HCT116 (cell line): ENCODE measurements around the gene LRRC3C. TPM values are rescaled to one million over a fixed set of nuclear protein-coding genes. Genes with fewer than 3 reads are reported as not detected.

Experiments
- ATAC-seq: fragments of 200-7000 bp; cut with Tn5 transposase; 2 replicates; pipeline ENCODE4 v1.9.1; 2020; ENCODE audit warnings: mild to moderate bottlenecking, moderate library complexity
- BruUV-seq: library from RNA; stranded (reverse); fragments of 400-500 nt; replicated peaks from 2 replicates; lab custom pipeline; 2021; lab: Mats Ljungman, UMichigan
- CTCF ChIA-PET: fragments of 300-600 bp; sonication (Branson Sonifier 250); formaldehyde crosslinking; loops from one replicate; lab custom pipeline; 2021; ENCODE audit warnings: antibody characterized with exemption; lab: Charles Lee
- POLR2A ChIA-PET: fragments of 300-600, 350-600 bp; sonication (Branson Sonifier 250); formaldehyde crosslinking; loops from one replicate; lab custom pipeline; 2021; ENCODE audit warnings: antibody characterized with exemption; lab: Charles Lee
- RAD21 ChIA-PET, 2 experiments: fragments of 300-600 bp; sonication (Branson Sonifier 250); formaldehyde crosslinking; loops; one replicate each; lab custom pipeline; 2023; ENCODE audit warnings: low total read pairs in 2 of 2; ENCODE audit not compliant: uncharacterized antibody in 2 of 2, unreplicated experiment in 2 of 2, low non-redundant PET in 1 of 2; lab: Charles Lee
- DNase-seq: peaks from one replicate; pipeline ENCODE4 v3.0.0-alpha.2; 2010; ENCODE audit warnings: low read depth, low spot score
- H2AFZ ChIP-seq: fragments of 200-600 bp; shearing (Covaris generic), sonication (generic); 2 replicates; pipeline ENCODE4 v1.6.1; 2017; ENCODE audit warnings: low read depth, mixed run types, mixed read lengths, antibody characterized with exemption, low read length; ENCODE audit not compliant: poor library complexity, severe bottlenecking
- H3K27ac ChIP-seq: 2 replicates; pipeline ENCODE4 v1.5.1; 2012; ENCODE audit warnings: low read depth, low read length
- H3K27me3 ChIP-seq: fragments of 200-600 bp; sonication (generic); 2 replicates; pipeline ENCODE4 v1.6.1; 2016; ENCODE audit warnings: mixed run types, low read length, mixed read lengths; ENCODE audit not compliant: insufficient read depth
- H3K36me3 ChIP-seq, 2 experiments: fragments of 200-500 bp in 1 of 2; fragments of 200-600 bp in 1 of 2; sonication (Bioruptor generic) in 1 of 2; sonication (generic) in 1 of 2; 2 replicates each; pipeline versions ENCODE4 v1.5.1 to v1.6.1; 2014 to 2016; ENCODE audit warnings: low read length in 2 of 2, inconsistent platforms in 1 of 2, mixed read lengths in 1 of 2, mixed run types in 1 of 2; ENCODE audit not compliant: insufficient read depth in 2 of 2, control insufficient read depth in 1 of 2
- H3K4me1 ChIP-seq, 2 experiments: fragments of 200-600 bp in 1 of 2; sonication (generic) in 1 of 2; 2 replicates each; pipeline versions ENCODE4 v1.5.1 to v1.6.1; 2012 to 2017; ENCODE audit warnings: low read length in 2 of 2, inconsistent platforms in 1 of 2, mild to moderate bottlenecking in 1 of 2, mixed read lengths in 1 of 2, mixed run types in 1 of 2, moderate library complexity in 1 of 2; ENCODE audit not compliant: insufficient read depth in 2 of 2, control insufficient read depth in 1 of 2
- H3K4me2 ChIP-seq: fragments of 200-600 bp; sonication (generic); 2 replicates; pipeline ENCODE4 v1.6.1; 2017; ENCODE audit warnings: mixed run types, low read length, mixed read lengths
- H3K4me3 ChIP-seq, 2 experiments: fragments of 200-600 bp in 1 of 2; sonication (generic) in 1 of 2; replicated peaks in 1 of 2; 2 replicates each; pipeline ENCODE4 v1.5.1; 2011 to 2016; ENCODE audit warnings: low read length in 2 of 2, control low read depth in 1 of 2, low read depth in 1 of 2, mild to moderate bottlenecking in 1 of 2, mixed read lengths in 1 of 2, mixed run types in 1 of 2
- H3K79me2 ChIP-seq: fragments of 200-600 bp; sonication (generic); 2 replicates; pipeline ENCODE4 v1.6.1; 2017; ENCODE audit warnings: mild to moderate bottlenecking, mixed run types, low read length, moderate library complexity, mixed read lengths; ENCODE audit not compliant: insufficient read depth
- H3K9ac ChIP-seq: fragments of 200-600 bp; sonication (generic); 2 replicates; pipeline ENCODE4 v1.6.1; 2016; ENCODE audit warnings: low read length, mixed read lengths
- H3K9me2 ChIP-seq: fragments of 200-600 bp; sonication (generic), shearing (Covaris generic); 2 replicates; pipeline ENCODE4 v1.6.1; 2017; ENCODE audit warnings: mixed run types, mild to moderate bottlenecking, moderate library complexity; ENCODE audit not compliant: insufficient read depth
- H3K9me3 ChIP-seq, 2 experiments: fragments of 200-500 bp in 1 of 2; fragments of 200-600 bp in 1 of 2; sonication (Bioruptor generic) in 1 of 2; sonication (generic) in 1 of 2; 2 replicates each; pipeline ENCODE4 v1.6.1; 2014 to 2017; ENCODE audit warnings: low read length in 2 of 2, mixed read lengths in 2 of 2, inconsistent platforms in 1 of 2, low read depth in 1 of 2, mild to moderate bottlenecking in 1 of 2, mixed run types in 1 of 2, moderate library complexity in 1 of 2; ENCODE audit not compliant: control insufficient read depth in 1 of 2, insufficient read depth in 1 of 2
- H4K20me1 ChIP-seq: fragments of 200-600 bp; sonication (generic), shearing (Covaris generic); 2 replicates; pipeline ENCODE4 v1.6.1; 2017; ENCODE audit warnings: mixed run types, mild to moderate bottlenecking, moderate library complexity; ENCODE audit not compliant: insufficient read depth
- CEBPB ChIP-seq: IDR thresholded peaks from 2 replicates; pipeline ENCODE4 v1.6.1; 2012; ENCODE audit warnings: low read depth
- ELF1 ChIP-seq: IDR thresholded peaks from 2 replicates; pipeline ENCODE4 v1.6.1; 2012; ENCODE audit warnings: low read depth, borderline replicate concordance
- EZH2 ChIP-seq: fragments of 200-600 bp; sonication (generic); IDR thresholded peaks from 2 replicates; pipeline ENCODE4 v1.6.1; 2017; ENCODE audit warnings: antibody characterized with exemption, mixed run types
- EZH2phosphoT487 ChIP-seq: fragments of 200-600 bp; IDR thresholded peaks from 2 replicates; pipeline ENCODE4 v1.6.1; 2018; ENCODE audit warnings: antibody characterized with exemption, borderline replicate concordance
- FOSL1 ChIP-seq: IDR thresholded peaks from 2 replicates; pipeline ENCODE4 v1.6.1; 2012; ENCODE audit warnings: low read depth
- JUND ChIP-seq: IDR thresholded peaks from 2 replicates; pipeline ENCODE4 v1.6.1; 2012
- REST ChIP-seq: IDR thresholded peaks from 2 replicates; pipeline ENCODE4 v1.6.1; 2012; ENCODE audit warnings: low read depth
- SP1 ChIP-seq: IDR thresholded peaks from 2 replicates; pipeline ENCODE4 v1.6.1; 2012; ENCODE audit warnings: low read depth
- YY1 ChIP-seq: IDR thresholded peaks from 2 replicates; pipeline ENCODE4 v1.6.1; 2011; ENCODE audit warnings: low read length, low read depth, moderate library complexity, mild to moderate bottlenecking; ENCODE audit not compliant: insufficient replicate concordance; ENCODE audit errors: extremely low read depth
- intact Hi-C: fragments of 100-400 bp; cut with micrococcal nuclease; formaldehyde crosslinking; loops from 2 replicates; pipeline ENCODE4 v1.10.0; 2022
- total RNA-seq: library from RNA; stranded (reverse); gene quantifications from one replicate; pipeline ENCODE4 v1.2.1, GENCODE V29; 2021; ENCODE audit not compliant: unreplicated experiment
- TF ChIP-seq, protein P1 (sequence below): IDR thresholded peaks from 2 replicates; pipeline ENCODE4 v1.6.1; 2012

The LRRC3C gene
- total RNA-seq, 1 experiment from 2014 or later: not detected

- Histone ChIP-seq H2AFZ (no peak overlapping the region), H3K4me3 (peak overlapping the region; percentile 85 to 89; a peak in 3 of 4 replicates), H3K4me1 (peaks cover 23 to 40% of the 10 kb centered on the region in 2 experiments), H3K79me2 (peaks cover 24% of the 10 kb centered on the region; the same call in 1 of the 2 replicates), H3K27me3 (no peaks in the 10 kb centered on the region), H3K9me2 (no peaks in the 10 kb centered on the region), H3K27ac (peak overlapping the region; percentile 87), H3K9ac (peak overlapping the region; percentile 88), H4K20me1 (no peaks in the 10 kb centered on the region), H3K9me3 (no peaks in the 10 kb centered on the region), H3K4me2 (peak overlapping the region; percentile 79), H3K36me3 (no peaks in the 10 kb centered on the region)
- BruUV-seq: no TSS peak
- peak; percentile 17; the same call in 1 of the 2 replicates for TF ChIP-seq SP1
- TF ChIP-seq JUND: no peak
- TF ChIP-seq CEBPB: no peak
- DNase-seq: peak; percentile 19
- CTCF ChIA-PET: no interaction called here
- POLR2A ChIA-PET: interaction anchor here (0.6 kb wide), 1 partner anchor 53 kb away, joined by 5 read pairs; no protein-coding TSS in a partner anchor
- intact Hi-C loops: no loop called here
- RAD21 ChIA-PET: no interaction called here
- no peak for ATAC-seq
These were observed 1.5 kb downstream of the LRRC3C start for GRCh38 chr17:39928858-39929645.

GRCh38 chr17:39929646-39930407 is 2.3 kb downstream of the LRRC3C start:
- H3K27ac ChIP-seq: peak overlapping the region; percentile 87; the same call in 1 of the 2 replicates
- H2AFZ ChIP-seq: no peak overlapping the region
- POLR2A ChIA-PET: interaction anchor here (0.6 kb wide), 1 partner anchor 54 kb away, joined by 5 read pairs; no protein-coding TSS in a partner anchor
- RAD21 ChIA-PET: interaction anchor here in 1 of 2 experiments (0.7 kb wide), 1 partner anchor 24 kb away, joined by 4 read pairs; no protein-coding TSS in a partner anchor
- no peaks in the 10 kb centered on the region for H4K20me1 ChIP-seq
- no peaks in the 10 kb centered on the region for H3K9me3 ChIP-seq
- peaks cover 23 to 40% of the 10 kb centered on the region in 2 experiments for H3K4me1 ChIP-seq
- no peaks in the 10 kb centered on the region for H3K9me2 ChIP-seq
- peak overlapping the region; percentile 79 for H3K4me2 ChIP-seq
- no peak for DNase-seq
- intact Hi-C loops: no loop called here
- peak overlapping the region in 1 of 2 experiments; percentile 22; a peak in 1 of 4 replicates for H3K4me3 ChIP-seq
- H3K27me3 ChIP-seq: no peaks in the 10 kb centered on the region
- no TSS peak for BruUV-seq
- no peaks in the 10 kb centered on the region for H3K36me3 ChIP-seq
- H3K79me2 ChIP-seq: peaks cover 24% of the 10 kb centered on the region; the same call in 1 of the 2 replicates
- TF ChIP-seq JUND (no peak), REST (no peak), SP1 (no peak), ELF1 (no peak), YY1 (no peak), EZH2phosphoT487 (no peak), FOSL1 (no peak), EZH2 (no peak)
- TF ChIP-seq, protein P1, sequence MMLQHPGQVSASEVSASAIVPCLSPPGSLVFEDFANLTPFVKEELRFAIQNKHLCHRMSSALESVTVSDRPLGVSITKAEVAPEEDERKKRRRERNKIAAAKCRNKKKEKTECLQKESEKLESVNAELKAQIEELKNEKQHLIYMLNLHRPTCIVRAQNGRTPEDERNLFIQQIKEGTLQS: no peak
- CTCF ChIA-PET: no interaction called here
- no peak for ATAC-seq
- peak overlapping the region; percentile 7 for H3K9ac ChIP-seq
